ENCODE measurements around the gene GIPR.

Gene GIPR

DNA sequence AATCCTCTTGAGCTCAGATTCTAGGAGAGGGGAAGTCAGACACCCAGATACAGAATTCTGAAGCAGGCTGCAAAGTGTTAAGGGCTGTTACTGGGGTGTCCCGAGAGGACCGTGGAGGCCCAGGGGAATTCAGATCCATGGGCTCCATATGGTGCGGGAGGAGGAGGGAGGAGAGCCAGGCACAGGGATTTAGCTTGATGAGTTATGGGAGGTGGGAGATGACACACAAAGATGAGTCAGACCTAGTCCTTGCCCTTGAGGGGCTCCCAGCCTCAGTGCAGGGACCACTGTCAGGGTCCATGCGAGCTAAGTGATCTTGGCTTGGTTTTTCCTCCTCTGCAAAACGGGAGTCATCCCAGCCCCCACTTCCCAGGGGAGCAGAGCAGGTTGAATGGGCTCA lies 14.4 kb upstream of the GIPR start:
- Histone ChIP-seq H3K36me3 (ENCODE audit: control insufficient read depth, insufficient read depth, low read length) (no peaks in the 10 kb centered on the region), H4K8ac (ENCODE audit: low read depth, low read length) (no peak overlapping the region), H3K4me3 (ENCODE audit: low read length) (no peak overlapping the region), H3K9ac (ENCODE audit: low read length) (no peak overlapping the region), H3K56ac (ENCODE audit: low read length) (peak overlapping the region; percentile 22), H3K27ac (ENCODE audit: low read depth, low read length) (no peak overlapping the region), H4K5ac (ENCODE audit: low read length) (no peak overlapping the region), H3K23ac (ENCODE audit: low read length) (no peak overlapping the region), H3K18ac (ENCODE audit: low read length) (no peak overlapping the region), H3K79me2 (ENCODE audit: control insufficient read depth, insufficient read depth, low read length) (no peaks in the 10 kb centered on the region), H3K79me1 (ENCODE audit: low read length) (no peaks in the 10 kb centered on the region), H3K4me1 (ENCODE audit: control insufficient read depth, low read depth, low read length) (peaks cover 4% of the 10 kb centered on the region), H2BK5ac (ENCODE audit: low read length) (no peak overlapping the region), H3K4me2 (ENCODE audit: low read length) (no peak overlapping the region), H2BK120ac (ENCODE audit: low read depth, low read length) (no peak overlapping the region), H3K4ac (ENCODE audit: low read depth, low read length) (no peak overlapping the region), H2AK5ac (ENCODE audit: low read length) (peak overlapping the region; percentile 74), H3K27me3 (ENCODE audit: insufficient read depth, low read length, poor library complexity) (no peaks in the 10 kb centered on the region), H2BK15ac (replicated peaks; ENCODE audit: low read depth) (no peak overlapping the region)
- no CpG with 5 or more reads among the region's 5 CpGs for WGBS (ENCODE audit: extremely low coverage, insufficient coverage, low lambda C conversion rate)
- DNase-seq, result no peak

- Histone ChIP-seq H3K36me3 (ENCODE audit: control insufficient read depth, insufficient read depth, low read length) (no peaks in the 10 kb centered on the region), H3K18ac (ENCODE audit: low read length) (no peak overlapping the region)
- no CpG with 5 or more reads among the region's 3 CpGs for WGBS (ENCODE audit: extremely low coverage, insufficient coverage, low lambda C conversion rate)
Observed at GRCh38 chr19:45655073-45655472, 12.9 kb upstream of the GIPR start.

GRCh38 chr19:45657520-45658167 lies 10.4 kb upstream of the GIPR start:
- no peak overlapping the region for H2BK15ac ChIP-seq (replicated peaks; ENCODE audit: low read depth)
- DNase-seq, result peak; percentile 43

More at GRCh38 chr19:45655073-45655472, 12.9 kb upstream of the GIPR start:
- Histone ChIP-seq H2BK120ac (ENCODE audit: low read depth, low read length) (no peak overlapping the region), H3K9ac (ENCODE audit: low read length) (no peak overlapping the region), H2BK15ac (replicated peaks; ENCODE audit: low read depth) (no peak overlapping the region), H3K23ac (ENCODE audit: low read length) (no peak overlapping the region), H3K4me3 (ENCODE audit: low read length) (no peak overlapping the region), H3K56ac (ENCODE audit: low read length) (no peak overlapping the region), H3K27me3 (ENCODE audit: insufficient read depth, low read length, poor library complexity) (no peaks in the 10 kb centered on the region), H2AK5ac (ENCODE audit: low read length) (no peak overlapping the region), H4K5ac (ENCODE audit: low read length) (no peak overlapping the region), H3K27ac (ENCODE audit: low read depth, low read length) (no peak overlapping the region), H3K4ac (ENCODE audit: low read depth, low read length) (no peak overlapping the region), H3K4me1 (ENCODE audit: control insufficient read depth, low read depth, low read length) (peaks cover 4% of the 10 kb centered on the region), H3K79me2 (ENCODE audit: control insufficient read depth, insufficient read depth, low read length) (no peaks in the 10 kb centered on the region), H3K79me1 (ENCODE audit: low read length) (no peaks in the 10 kb centered on the region), H4K8ac (ENCODE audit: low read depth, low read length) (no peak overlapping the region), H2BK5ac (ENCODE audit: low read length) (no peak overlapping the region), H3K4me2 (ENCODE audit: low read length) (no peak overlapping the region)
- no peak for DNase-seq

GRCh38 chr19:45659096-45659729 lies 8.8 kb upstream of the GIPR start:
- no peak overlapping the region for H2BK15ac ChIP-seq (replicated peaks; ENCODE audit: low read depth)
- no peak overlapping the region for H2BK5ac ChIP-seq (ENCODE audit: low read length)
- no peak overlapping the region for H3K9ac ChIP-seq (ENCODE audit: low read length)
- no peak overlapping the region for H3K4me2 ChIP-seq (ENCODE audit: low read length)
- no peak overlapping the region for H3K4me3 ChIP-seq (ENCODE audit: low read length)
- no peak overlapping the region for H3K27ac ChIP-seq (ENCODE audit: low read depth, low read length)
- no peak for DNase-seq
- H3K56ac ChIP-seq (ENCODE audit: low read length), result no peak overlapping the region
- no peak overlapping the region for H3K23ac ChIP-seq (ENCODE audit: low read length)
- no peak overlapping the region for H4K5ac ChIP-seq (ENCODE audit: low read length)
- H3K79me1 ChIP-seq (ENCODE audit: low read length), result no peaks in the 10 kb centered on the region
- H3K4me1 ChIP-seq (ENCODE audit: control insufficient read depth, low read depth, low read length), result no peaks in the 10 kb centered on the region
- no CpG with 5 or more reads among the region's 6 CpGs for WGBS (ENCODE audit: extremely low coverage, insufficient coverage, low lambda C conversion rate)
- no peak overlapping the region for H3K18ac ChIP-seq (ENCODE audit: low read length)
- H3K4ac ChIP-seq (ENCODE audit: low read depth, low read length), result no peak overlapping the region
- H4K8ac ChIP-seq (ENCODE audit: low read depth, low read length), result no peak overlapping the region
- no peak overlapping the region for H2AK5ac ChIP-seq (ENCODE audit: low read length)
- H3K36me3 ChIP-seq (ENCODE audit: control insufficient read depth, insufficient read depth, low read length), result no peaks in the 10 kb centered on the region
- H3K79me2 ChIP-seq (ENCODE audit: control insufficient read depth, insufficient read depth, low read length), result no peaks in the 10 kb centered on the region
- H3K27me3 ChIP-seq (ENCODE audit: insufficient read depth, low read length, poor library complexity), result no peaks in the 10 kb centered on the region
- no peak overlapping the region for H2BK120ac ChIP-seq (ENCODE audit: low read depth, low read length)

More at GRCh38 chr19:45657520-45658167, 10.4 kb upstream of the GIPR start:
- no peaks in the 10 kb centered on the region for H3K27me3 ChIP-seq (ENCODE audit: insufficient read depth, low read length, poor library complexity)
- no peaks in the 10 kb centered on the region for H3K79me2 ChIP-seq (ENCODE audit: control insufficient read depth, insufficient read depth, low read length)
- no peak overlapping the region for H3K23ac ChIP-seq (ENCODE audit: low read length)
- H2BK5ac ChIP-seq (ENCODE audit: low read length), result no peak overlapping the region
- H4K5ac ChIP-seq (ENCODE audit: low read length), result no peak overlapping the region
- no peak overlapping the region for H2AK5ac ChIP-seq (ENCODE audit: low read length)
- H3K79me1 ChIP-seq (ENCODE audit: low read length), result no peaks in the 10 kb centered on the region
- WGBS (ENCODE audit: extremely low coverage, insufficient coverage, low lambda C conversion rate), result no CpG with 5 or more reads among the region's 14 CpGs
- no peak overlapping the region for H3K4ac ChIP-seq (ENCODE audit: low read depth, low read length)
- H3K36me3 ChIP-seq (ENCODE audit: control insufficient read depth, insufficient read depth, low read length), result no peaks in the 10 kb centered on the region
- H3K4me1 ChIP-seq (ENCODE audit: control insufficient read depth, low read depth, low read length), result peaks cover 4% of the 10 kb centered on the region
- H3K27ac ChIP-seq (ENCODE audit: low read depth, low read length), result no peak overlapping the region
- H3K4me2 ChIP-seq (ENCODE audit: low read length), result no peak overlapping the region
- no peak overlapping the region for H3K4me3 ChIP-seq (ENCODE audit: low read length)
- H3K9ac ChIP-seq (ENCODE audit: low read length), result no peak overlapping the region
- peak overlapping the region; percentile 34 for H3K56ac ChIP-seq (ENCODE audit: low read length)
- H4K8ac ChIP-seq (ENCODE audit: low read depth, low read length), result no peak overlapping the region
- no peak overlapping the region for H2BK120ac ChIP-seq (ENCODE audit: low read depth, low read length)
- H3K18ac ChIP-seq (ENCODE audit: low read length), result no peak overlapping the region

DNA sequence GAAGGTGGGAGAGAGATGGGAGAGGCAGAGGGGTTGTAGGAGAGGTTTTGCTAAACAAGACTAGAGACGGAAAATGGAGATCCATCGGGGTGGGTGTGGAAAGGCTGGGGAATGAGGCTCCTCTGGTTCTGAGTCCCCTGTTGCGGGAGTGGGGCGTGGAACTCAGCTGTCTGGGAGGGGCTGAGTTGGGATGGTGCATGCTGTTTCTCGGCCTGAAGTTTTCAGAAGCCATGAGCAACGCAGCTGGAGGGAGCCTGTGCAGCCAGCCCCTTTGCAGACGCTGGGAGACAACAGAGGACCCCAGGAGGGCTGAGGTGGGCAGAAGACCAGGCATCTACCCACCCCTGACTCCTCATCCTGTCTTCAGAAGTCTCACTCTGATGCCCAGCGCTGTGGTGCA lies 7.4 kb upstream of the GIPR start:
- no CpG with 5 or more reads among the region's 8 CpGs for WGBS (ENCODE audit: extremely low coverage, insufficient coverage, low lambda C conversion rate)
- no peak overlapping the region for H3K23ac ChIP-seq (ENCODE audit: low read length)
- H3K27ac ChIP-seq (ENCODE audit: low read depth, low read length), result no peak overlapping the region
- H3K18ac ChIP-seq (ENCODE audit: low read length), result no peak overlapping the region
- no peaks in the 10 kb centered on the region for H3K36me3 ChIP-seq (ENCODE audit: control insufficient read depth, insufficient read depth, low read length)
- no peak overlapping the region for H4K5ac ChIP-seq (ENCODE audit: low read length)
- H2BK15ac ChIP-seq (replicated peaks; ENCODE audit: low read depth), result no peak overlapping the region
- no peaks in the 10 kb centered on the region for H3K79me1 ChIP-seq (ENCODE audit: low read length)
- no peak overlapping the region for H2AK5ac ChIP-seq (ENCODE audit: low read length)
- H3K4me2 ChIP-seq (ENCODE audit: low read length), result no peak overlapping the region
- no peak overlapping the region for H3K4ac ChIP-seq (ENCODE audit: low read depth, low read length)
- H4K8ac ChIP-seq (ENCODE audit: low read depth, low read length), result no peak overlapping the region
- no peak overlapping the region for H2BK5ac ChIP-seq (ENCODE audit: low read length)
- H3K56ac ChIP-seq (ENCODE audit: low read length), result no peak overlapping the region
- no peaks in the 10 kb centered on the region for H3K4me1 ChIP-seq (ENCODE audit: control insufficient read depth, low read depth, low read length)
- DNase-seq, result no peak
- no peak overlapping the region for H2BK120ac ChIP-seq (ENCODE audit: low read depth, low read length)
- H3K79me2 ChIP-seq (ENCODE audit: control insufficient read depth, insufficient read depth, low read length), result no peaks in the 10 kb centered on the region
- H3K9ac ChIP-seq (ENCODE audit: low read length), result no peak overlapping the region
- H3K4me3 ChIP-seq (ENCODE audit: low read length), result no peak overlapping the region
- H3K27me3 ChIP-seq (ENCODE audit: insufficient read depth, low read length, poor library complexity), result no peaks in the 10 kb centered on the region

Measured in mesendoderm (in vitro differentiated cells).